Fibroblast of villous mesenchyme (primary cell): Measurements from ENCODE around the gene FDXACB1. TPM values are rescaled to one million over a fixed set of nuclear protein-coding genes. Genes with fewer than 3 reads are reported as not detected.
A peak's percentile ranks its signal among the peaks of the same experiment; 100 is the strongest.

ENCODE experiments used
- DNase-seq: peaks from one replicate; pipeline ENCODE4 v3.0.0-alpha.2; 2010; ENCODE audit warnings: low read depth
- H3K4me3 ChIP-seq: 2 replicates; pipeline ENCODE4 v1.5.1; 2011; ENCODE audit warnings: low read depth, mild to moderate bottlenecking, low read length
- CTCF ChIP-seq: IDR thresholded peaks from 2 replicates; pipeline ENCODE4 v1.5.1; 2012; ENCODE audit warnings: low read depth, mild to moderate bottlenecking, low read length; ENCODE audit not compliant: insufficient read depth
- total RNA-seq: library from RNA; depleted of rRNA; stranded (reverse); fragments of >200 nt; gene quantifications from 2 replicates; pipeline ENCODE4 v1.2.3, GENCODE V29; 2012

Gene FDXACB1
- total RNA-seq, 1 donor, result 4.3 TPM

- no peak for DNase-seq
- no peak overlapping the region for H3K4me3 ChIP-seq
- no peak for TF ChIP-seq CTCF
Measured at GRCh38 chr11:111843661-111844060, 35.3 kb downstream of the FDXACB1 start.

- TF ChIP-seq CTCF, result peak; percentile 84
- peak; percentile 96 for DNase-seq
- no peak overlapping the region for H3K4me3 ChIP-seq
Measured at GRCh38 chr11:111841370-111842053, 37.5 kb downstream of the FDXACB1 start.

- no peak for TF ChIP-seq CTCF
- no peak overlapping the region for H3K4me3 ChIP-seq
- no peak for DNase-seq
Measured at GRCh38 chr11:111840143-111840542, 38.8 kb downstream of the FDXACB1 start.

GRCh38 chr11:111838054-111838453 is 40.9 kb downstream of the FDXACB1 start:
- TF ChIP-seq CTCF, result no peak
- H3K4me3 ChIP-seq, result no peak overlapping the region
- DNase-seq, result no peak

- no peak for TF ChIP-seq CTCF
- DNase-seq, result no peak
- H3K4me3 ChIP-seq, result no peak overlapping the region
Measured at GRCh38 chr11:111837366-111837891, 41.5 kb downstream of the FDXACB1 start.

GRCh38 chr11:111836721-111837120 is 42.2 kb downstream of the FDXACB1 start:
- H3K4me3 ChIP-seq, result no peak overlapping the region
- no peak for TF ChIP-seq CTCF
- no peak for DNase-seq

GRCh38 chr11:111836162-111836561 is 42.8 kb downstream of the FDXACB1 start:
- H3K4me3 ChIP-seq, result no peak overlapping the region
- no peak for TF ChIP-seq CTCF
- no peak for DNase-seq
